Thyroid gland (tissue), 4 donors: ENCODE results near the gene ANKRD10. TPM values are rescaled to one million over a fixed set of nuclear protein-coding genes. Genes with fewer than 3 reads are reported as not detected.

Experiments
- DNase-seq, 2 donors: peaks; one replicate each; pipeline ENCODE4 v3.0.0-alpha.2; 2019
- H3K27ac ChIP-seq, 3 donors: fragments of 200-600 bp; sonication (generic); 1 replicate in 2 of 3; 2 replicates in 1 of 3; pipeline ENCODE4 v1.5.1; 2016 to 2019; ENCODE audit warnings: mild to moderate bottlenecking in 1 of 3, moderate library complexity in 1 of 3
- H3K27me3 ChIP-seq: fragments of 200-600 bp; sonication (generic); one replicate; pipeline ENCODE4 v1.5.1; 2019
- H3K36me3 ChIP-seq, 2 donors: fragments of 200-600 bp; sonication (generic); one replicate each; pipeline ENCODE4 v1.5.1; 2016 to 2019
- H3K4me1 ChIP-seq, 2 donors: fragments of 200-600 bp; sonication (generic); one replicate each; pipeline ENCODE4 v1.5.1; 2017 to 2019
- H3K4me3 ChIP-seq, 3 donors: fragments of 200-600 bp; sonication (generic); replicated peaks in 1 of 3; 1 replicate in 2 of 3; 2 replicates in 1 of 3; pipeline ENCODE4 v1.5.1; 2016; ENCODE audit warnings: mild to moderate bottlenecking in 1 of 3
- H3K9me3 ChIP-seq: fragments of 200-600 bp; sonication (generic); one replicate; pipeline ENCODE4 v1.5.1; 2017
- POLR2A ChIP-seq, 2 donors: fragments of 450-650 bp; IDR thresholded peaks; one replicate each; pipeline ENCODE4 v1.6.1; 2017; ENCODE audit warnings: antibody characterized with exemption in 2 of 2, mild to moderate bottlenecking in 2 of 2, moderate library complexity in 1 of 2
- WGBS, 2 donors: methylation state at CpG; one replicate each; pipeline ENCODE4 v1.1.5; 2017; 5-methylcytosine and 5-hydroxymethylcytosine counted together
- intact Hi-C: fragments of 100-400 bp; cut with DNase I; formaldehyde crosslinking; loops from one replicate; pipeline ENCODE4 v1.15.1; 2023
- total RNA-seq, 4 donors: library from RNA; depleted of rRNA; stranded (reverse); fragments of >200 nt; gene quantifications; one replicate each; pipeline ENCODE4 v1.2.3, GENCODE V29; 2016
- TF ChIP-seq, protein P1 (sequence below), 6 experiments: fragments of 200-600 bp in 3 of 6; fragments of 450-650 bp in 3 of 6; sonication (generic) in 3 of 6; IDR thresholded peaks; one replicate each; pipeline ENCODE4 v1.5.1; 2016 to 2019; ENCODE audit warnings: antibody characterized with exemption in 6 of 6, mild to moderate bottlenecking in 2 of 6, inconsistent platforms in 1 of 6, moderate library complexity in 1 of 6

The ANKRD10 gene
- total RNA-seq, 4 donors from 2014 or later = 105 to 168 (median 135) TPM

GRCh38 chr13:110869805-110870706 lies 44.8 kb downstream of the ANKRD10 start:
- WGBS, 2 donors = 29 to 31% methylated on average over 25 to 34 of the region's 34 CpGs
- intact Hi-C loops = loop anchor here (5.0 kb wide), 1 partner anchor 42 kb away; no protein-coding TSS in a partner anchor

GRCh38 chr13:110869231-110869804 lies 45.6 kb downstream of the ANKRD10 start:
- Histone ChIP-seq H3K4me3 (peak overlapping the region in 1 of 3 donors; percentile 1), H3K36me3 (no peaks in the 10 kb centered on the region), H3K27me3 (no peaks in the 10 kb centered on the region), H3K9me3 (no peaks in the 10 kb centered on the region), H3K27ac (peak overlapping the region; percentile 40 to 74 (median 61)), H3K4me1 (peaks cover 6 to 19% of the 10 kb centered on the region in 2 donors)
- DNase-seq = no peak
- TF ChIP-seq, protein P1, sequence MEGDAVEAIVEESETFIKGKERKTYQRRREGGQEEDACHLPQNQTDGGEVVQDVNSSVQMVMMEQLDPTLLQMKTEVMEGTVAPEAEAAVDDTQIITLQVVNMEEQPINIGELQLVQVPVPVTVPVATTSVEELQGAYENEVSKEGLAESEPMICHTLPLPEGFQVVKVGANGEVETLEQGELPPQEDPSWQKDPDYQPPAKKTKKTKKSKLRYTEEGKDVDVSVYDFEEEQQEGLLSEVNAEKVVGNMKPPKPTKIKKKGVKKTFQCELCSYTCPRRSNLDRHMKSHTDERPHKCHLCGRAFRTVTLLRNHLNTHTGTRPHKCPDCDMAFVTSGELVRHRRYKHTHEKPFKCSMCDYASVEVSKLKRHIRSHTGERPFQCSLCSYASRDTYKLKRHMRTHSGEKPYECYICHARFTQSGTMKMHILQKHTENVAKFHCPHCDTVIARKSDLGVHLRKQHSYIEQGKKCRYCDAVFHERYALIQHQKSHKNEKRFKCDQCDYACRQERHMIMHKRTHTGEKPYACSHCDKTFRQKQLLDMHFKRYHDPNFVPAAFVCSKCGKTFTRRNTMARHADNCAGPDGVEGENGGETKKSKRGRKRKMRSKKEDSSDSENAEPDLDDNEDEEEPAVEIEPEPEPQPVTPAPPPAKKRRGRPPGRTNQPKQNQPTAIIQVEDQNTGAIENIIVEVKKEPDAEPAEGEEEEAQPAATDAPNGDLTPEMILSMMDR (IDR thresholded peaks at IDR 0.05) = no peak
- TF ChIP-seq POLR2A (IDR thresholded peaks at IDR 0.05) = no peak
- 77 to 81% methylated on average over 22 of the region's 22 CpGs for WGBS, 2 donors
- intact Hi-C loops = no loop called here

More at GRCh38 chr13:110869805-110870706, 44.8 kb downstream of the ANKRD10 start:
- Histone ChIP-seq H3K36me3 (no peaks in the 10 kb centered on the region), H3K27ac (peak overlapping the region; percentile 40 to 74 (median 61)), H3K4me3 (peak overlapping the region in 1 of 3 donors; percentile 1), H3K27me3 (no peaks in the 10 kb centered on the region), H3K4me1 (peaks cover 12 to 24% of the 10 kb centered on the region in 2 donors), H3K9me3 (no peaks in the 10 kb centered on the region)
- DNase-seq = peak; percentile 82 to 83
- TF ChIP-seq, protein P1 (IDR thresholded peaks at IDR 0.05) = peak in 1 of 6 experiments; percentile 27
- no peak for TF ChIP-seq POLR2A (IDR thresholded peaks at IDR 0.05)

DNA sequence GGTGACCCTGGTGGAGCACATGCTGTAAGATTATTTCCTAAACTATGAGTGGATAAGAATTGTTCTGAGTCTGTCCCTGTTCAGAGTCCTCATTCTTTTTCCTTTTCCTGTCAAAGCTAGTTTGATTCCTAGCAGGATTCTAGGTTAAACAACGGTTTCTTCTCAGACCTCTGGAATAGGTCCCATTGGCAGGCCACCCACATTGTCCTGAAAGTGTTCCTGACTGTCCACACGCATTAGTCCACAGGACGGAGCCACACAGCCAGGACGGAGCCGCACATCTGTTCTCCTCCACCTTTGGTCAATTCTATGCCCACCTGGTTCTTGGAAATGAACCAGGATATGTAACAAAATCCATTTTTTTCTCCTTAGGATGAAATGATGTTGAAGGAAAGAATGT lies 46.1 kb downstream of the ANKRD10 start:
- intact Hi-C loops = no loop called here
- no peaks in the 10 kb centered on the region for H3K36me3 ChIP-seq
- H3K27ac ChIP-seq = no peak overlapping the region
- no peak for DNase-seq
- TF ChIP-seq, protein P1 (IDR thresholded peaks at IDR 0.05) = no peak
- TF ChIP-seq POLR2A (IDR thresholded peaks at IDR 0.05) = no peak
- no peak overlapping the region for H3K4me3 ChIP-seq
- H3K27me3 ChIP-seq = no peaks in the 10 kb centered on the region
- no peaks in the 10 kb centered on the region for H3K9me3 ChIP-seq
- 78% methylated on average over 5 of the region's 5 CpGs for WGBS, 2 donors
- peaks cover 4 to 19% of the 10 kb centered on the region in 2 donors for H3K4me1 ChIP-seq

- no peak overlapping the region for H3K4me3 ChIP-seq
- H3K4me1 ChIP-seq = peaks cover 4 to 19% of the 10 kb centered on the region in 2 donors
- DNase-seq = no peak
- H3K27me3 ChIP-seq = no peaks in the 10 kb centered on the region
- TF ChIP-seq POLR2A (IDR thresholded peaks at IDR 0.05) = no peak
- TF ChIP-seq, protein P1 (IDR thresholded peaks at IDR 0.05) = no peak
- WGBS, 2 donors = 83 to 86% methylated on average over 6 of the region's 6 CpGs
- no peaks in the 10 kb centered on the region for H3K9me3 ChIP-seq
- no peaks in the 10 kb centered on the region for H3K36me3 ChIP-seq
- no peak overlapping the region for H3K27ac ChIP-seq
- intact Hi-C loops = no loop called here
Observed at GRCh38 chr13:110867380-110867779, 47.5 kb downstream of the ANKRD10 start.
